ENCODE results near the gene ZNF331.

DNA sequence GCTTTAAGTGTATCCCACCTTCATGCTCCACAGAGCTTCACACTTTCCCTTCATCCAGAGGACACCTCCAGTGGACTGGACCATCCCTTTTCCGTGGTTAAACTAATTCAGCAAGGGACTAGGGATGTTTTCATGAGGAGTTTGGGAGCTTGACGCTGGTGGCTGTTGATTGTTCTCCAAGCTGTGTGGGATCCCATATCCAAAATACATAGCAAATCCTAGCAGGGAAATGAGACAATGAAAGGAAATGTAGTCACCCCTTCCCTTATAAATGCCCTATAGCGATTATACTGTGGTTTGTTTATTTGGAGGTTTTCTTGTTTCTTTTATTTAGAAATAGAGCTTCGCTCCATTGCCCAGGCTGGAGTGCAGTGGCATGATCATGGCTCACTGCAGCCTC is 62.3 kb downstream of the ZNF331 start:
- TF ChIP-seq EZH2 (IDR thresholded peaks at IDR 0.05; ENCODE audit: low read length, missing control alignments) = no peak
- TF ChIP-seq, protein P1, sequence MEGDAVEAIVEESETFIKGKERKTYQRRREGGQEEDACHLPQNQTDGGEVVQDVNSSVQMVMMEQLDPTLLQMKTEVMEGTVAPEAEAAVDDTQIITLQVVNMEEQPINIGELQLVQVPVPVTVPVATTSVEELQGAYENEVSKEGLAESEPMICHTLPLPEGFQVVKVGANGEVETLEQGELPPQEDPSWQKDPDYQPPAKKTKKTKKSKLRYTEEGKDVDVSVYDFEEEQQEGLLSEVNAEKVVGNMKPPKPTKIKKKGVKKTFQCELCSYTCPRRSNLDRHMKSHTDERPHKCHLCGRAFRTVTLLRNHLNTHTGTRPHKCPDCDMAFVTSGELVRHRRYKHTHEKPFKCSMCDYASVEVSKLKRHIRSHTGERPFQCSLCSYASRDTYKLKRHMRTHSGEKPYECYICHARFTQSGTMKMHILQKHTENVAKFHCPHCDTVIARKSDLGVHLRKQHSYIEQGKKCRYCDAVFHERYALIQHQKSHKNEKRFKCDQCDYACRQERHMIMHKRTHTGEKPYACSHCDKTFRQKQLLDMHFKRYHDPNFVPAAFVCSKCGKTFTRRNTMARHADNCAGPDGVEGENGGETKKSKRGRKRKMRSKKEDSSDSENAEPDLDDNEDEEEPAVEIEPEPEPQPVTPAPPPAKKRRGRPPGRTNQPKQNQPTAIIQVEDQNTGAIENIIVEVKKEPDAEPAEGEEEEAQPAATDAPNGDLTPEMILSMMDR (conservative IDR thresholded peaks at IDR 0.05 in 1 of 2, IDR thresholded peaks at IDR 0.05 in 1 of 2; ENCODE audit: low read depth in 1 of 2, low read length in 2 of 2) = no peak
